Midbrain (tissue), 1 donor: ENCODE measurements around the gene TACC2.

Source experiments
- DNase-seq: peaks from one replicate; lab custom pipeline; 2025; lab: John Stamatoyannopoulos, UW

TACC2 gene

GRCh38 chr10:122124808-122125207 is 135.8 kb downstream of the TACC2 start:
- DNase-seq: no peak

- no peak for DNase-seq
Observed at GRCh38 chr10:122126763-122127659, 138.0 kb downstream of the TACC2 start.

- no peak for DNase-seq
Observed at GRCh38 chr10:122127943-122128342, 139.0 kb downstream of the TACC2 start.

GRCh38 chr10:122128357-122128756 is 139.4 kb downstream of the TACC2 start:
- DNase-seq: no peak

DNA sequence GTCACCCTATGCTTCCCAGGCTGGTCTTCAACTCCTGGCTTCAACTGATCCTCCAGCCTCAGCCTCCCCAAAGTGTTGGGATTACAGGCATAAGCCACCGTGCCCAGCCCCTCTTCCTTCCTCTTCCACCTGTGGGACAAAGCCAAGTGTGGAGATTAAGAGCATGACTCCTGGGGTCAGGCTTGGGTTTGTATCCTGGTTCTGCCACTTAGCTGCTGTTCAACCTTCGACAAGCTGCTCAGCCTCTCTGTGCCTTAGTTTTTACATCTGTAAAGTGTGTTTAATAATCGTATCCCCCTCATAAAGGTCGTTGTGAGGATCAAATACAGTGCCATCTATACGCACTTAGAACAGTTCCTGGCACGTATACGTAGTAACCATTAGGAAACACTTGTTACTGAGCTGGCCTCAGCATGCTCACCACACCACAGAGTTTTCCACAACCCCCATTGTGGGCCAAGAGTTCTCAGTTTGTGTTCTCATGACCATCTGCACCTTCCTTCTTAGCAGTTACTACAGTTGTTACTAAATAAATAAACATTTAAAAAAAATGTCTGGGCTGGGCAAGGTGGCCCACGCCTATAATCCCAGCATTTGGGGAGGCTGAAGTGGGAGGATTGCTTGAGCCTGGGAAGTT is 141.6 kb downstream of the TACC2 start:
- DNase-seq: no peak

DNA sequence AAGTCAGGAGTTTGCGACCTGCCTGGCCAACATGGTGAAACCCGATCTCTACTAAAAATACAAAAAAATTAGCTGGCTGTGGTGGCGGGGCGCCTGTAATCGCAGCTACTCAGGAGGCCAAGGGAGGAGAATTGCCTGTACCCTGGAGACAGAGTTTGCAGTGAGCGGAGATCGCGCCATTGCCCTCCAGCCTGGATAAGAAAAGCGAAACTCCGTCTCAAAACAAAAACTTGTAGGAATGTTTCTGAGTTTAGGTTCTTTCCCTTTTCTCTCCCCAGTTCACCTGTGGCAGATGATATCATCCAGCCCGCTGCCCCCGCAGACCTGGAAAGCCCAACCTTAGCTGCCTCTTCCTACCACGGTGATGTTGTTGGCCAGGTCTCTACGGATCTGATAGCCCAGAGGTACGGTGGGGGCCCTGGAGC is 143.4 kb downstream of the TACC2 start:
- DNase-seq: no peak

DNA sequence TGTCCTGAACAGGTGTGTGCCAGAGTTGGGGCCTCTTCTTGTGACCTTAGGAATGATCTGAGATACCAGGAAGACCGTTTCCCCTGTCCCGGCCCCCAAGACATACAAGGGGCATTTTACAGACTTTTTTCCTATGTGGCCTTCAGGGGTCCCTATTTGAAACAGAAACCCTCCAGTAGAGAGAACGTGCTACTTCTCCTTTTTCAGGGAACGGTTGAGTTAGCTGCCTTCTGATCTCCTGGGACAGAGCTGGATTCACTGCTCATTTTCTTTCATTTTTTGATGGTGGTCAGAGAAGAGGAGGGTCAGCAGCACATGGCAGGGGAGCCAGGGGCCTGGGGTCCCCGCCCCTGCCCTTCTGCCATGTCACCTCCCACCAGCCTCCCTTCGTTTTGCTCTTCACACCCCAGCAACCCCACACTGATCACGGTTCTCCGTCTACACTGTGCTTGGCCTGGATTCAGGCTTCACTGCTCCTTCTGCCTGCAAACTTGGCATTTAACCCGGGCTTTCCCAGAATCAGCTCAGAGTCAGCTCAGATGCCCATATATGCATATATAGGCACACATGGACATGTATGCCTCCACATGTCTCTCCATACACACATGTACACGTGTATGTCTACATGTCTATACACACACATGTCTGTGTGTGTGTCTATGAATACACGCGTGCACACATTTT is 144.1 kb downstream of the TACC2 start:
- no peak for DNase-seq

DNA sequence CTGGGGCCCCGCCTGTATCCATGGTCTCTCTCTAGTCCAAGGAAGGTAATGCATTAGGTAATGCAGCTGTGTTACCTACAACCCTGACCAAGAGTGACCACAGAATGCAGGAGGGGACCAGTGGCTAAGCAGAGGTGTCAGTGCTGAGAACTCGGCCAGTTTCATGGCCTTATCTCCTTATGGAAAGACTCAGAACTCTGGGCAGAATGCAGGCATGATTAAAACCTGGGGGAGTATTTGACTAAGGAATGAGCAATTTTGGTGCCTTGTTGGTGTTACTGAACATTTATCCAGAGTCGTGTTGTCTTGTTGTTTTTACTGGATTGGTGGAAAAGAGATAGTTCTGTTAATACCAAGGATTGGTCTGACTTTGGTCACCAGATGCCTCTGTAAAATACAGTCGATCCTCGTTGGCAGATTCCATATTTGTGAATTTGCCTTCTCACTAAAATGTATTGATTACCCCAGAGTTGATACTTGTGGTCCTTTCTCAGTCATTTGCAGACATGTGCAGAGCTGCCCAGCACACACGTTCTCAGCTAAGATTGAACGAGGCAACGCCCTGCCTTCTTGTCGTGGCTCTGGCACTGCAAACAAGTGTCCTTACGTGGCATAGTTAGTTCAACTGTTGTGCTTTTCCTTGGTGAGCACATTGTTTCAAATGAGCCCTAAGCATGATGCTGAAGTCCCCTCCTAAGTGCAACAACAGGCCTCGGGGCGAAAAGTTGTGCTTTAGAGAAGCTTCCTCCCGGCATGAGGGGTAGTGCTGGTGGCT is 146.5 kb downstream of the TACC2 start:
- no peak for DNase-seq

GRCh38 chr10:122138831-122139625 is 150.1 kb downstream of the TACC2 start:
- no peak for DNase-seq

- no peak for DNase-seq
Observed at GRCh38 chr10:122139627-122140170, 150.7 kb downstream of the TACC2 start.

DNA sequence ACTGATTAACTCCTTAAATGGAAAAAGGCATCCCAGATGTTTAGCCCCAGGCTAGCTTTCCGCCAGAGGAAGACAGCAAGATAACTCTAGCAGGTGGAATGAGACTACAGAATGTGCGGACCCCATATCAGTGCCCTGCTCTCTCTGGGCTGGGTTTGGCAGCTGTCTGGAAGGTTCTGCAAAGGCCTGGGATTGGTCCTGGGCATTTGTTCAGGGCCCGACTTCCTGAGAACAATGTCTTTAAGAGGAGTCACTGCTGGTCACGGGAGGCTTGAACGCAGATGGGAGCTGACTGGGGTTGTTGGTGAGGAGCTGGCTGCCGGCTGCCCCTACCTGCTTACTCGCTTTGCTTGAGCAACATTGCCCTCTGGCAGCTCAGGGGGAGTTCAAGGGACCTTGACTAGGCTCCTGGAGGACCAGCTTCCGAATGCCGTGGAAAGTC is 151.5 kb downstream of the TACC2 start:
- DNase-seq: no peak

DNA sequence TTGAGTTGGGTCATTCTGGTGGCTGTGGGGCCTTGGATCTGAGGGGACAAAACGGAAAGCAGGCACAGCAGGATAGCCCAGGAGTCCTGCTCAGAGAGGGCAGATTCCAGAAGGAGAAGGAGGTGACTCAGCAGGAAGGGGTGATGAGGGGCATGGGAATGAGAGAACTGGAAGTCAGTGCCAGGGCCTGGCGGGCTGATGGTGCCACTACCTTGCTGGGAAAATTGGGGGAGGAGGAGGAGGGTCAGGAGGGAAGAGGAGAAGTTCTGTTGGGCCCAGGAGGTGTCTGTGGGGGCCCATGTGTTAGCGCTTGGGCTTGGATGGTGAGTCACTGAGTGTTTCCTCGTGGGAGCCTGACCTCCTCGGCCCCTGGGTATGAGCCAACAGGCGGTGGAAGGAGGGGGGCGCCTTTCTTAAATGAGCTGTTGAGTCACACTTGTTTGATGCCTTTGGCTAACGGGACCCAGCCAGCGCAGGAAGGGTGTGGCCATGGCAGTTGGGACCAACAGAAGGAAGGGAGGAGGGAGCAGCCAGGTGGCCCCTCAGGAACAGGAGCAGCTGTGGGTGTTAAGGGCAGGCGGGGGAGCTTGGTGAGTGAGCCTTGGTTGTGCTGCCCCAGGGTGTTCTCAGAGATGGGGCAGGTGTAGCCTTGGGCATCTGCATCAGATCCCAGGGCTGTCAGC is 152.1 kb downstream of the TACC2 start:
- DNase-seq: no peak

- DNase-seq: no peak
Observed at GRCh38 chr10:122141821-122142640, 153.1 kb downstream of the TACC2 start.

- peak; percentile 71 for DNase-seq
Observed at GRCh38 chr10:122142641-122143237, 153.8 kb downstream of the TACC2 start.

DNA sequence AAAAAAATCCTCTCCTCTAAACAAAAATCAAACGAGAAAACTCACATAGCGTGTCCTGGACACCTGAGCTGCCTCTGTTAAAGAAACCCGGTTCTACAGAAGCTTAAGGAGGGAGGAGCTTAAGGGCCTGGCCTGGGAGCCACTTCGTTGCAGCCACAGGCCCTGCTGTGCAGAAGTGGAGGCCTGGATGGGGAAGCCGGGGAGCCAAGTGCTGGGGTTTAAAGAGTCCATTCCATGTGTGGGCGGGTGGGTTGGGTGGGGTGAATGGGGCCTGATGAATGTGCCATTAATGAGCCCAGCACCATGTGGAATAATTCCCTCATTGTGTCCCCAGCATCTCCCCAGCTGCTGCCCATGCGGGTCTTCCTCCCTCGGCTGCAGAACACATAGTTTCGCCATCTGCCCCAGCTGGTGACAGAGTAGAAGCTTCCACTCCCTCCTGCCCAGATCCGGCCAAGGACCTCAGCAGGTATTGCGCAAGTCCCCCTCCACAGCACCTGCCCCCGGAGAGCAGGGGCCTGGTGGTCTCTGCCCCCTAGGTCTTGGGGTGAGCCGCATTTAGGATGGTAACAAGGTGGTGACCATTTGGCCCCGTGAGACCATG is 154.4 kb downstream of the TACC2 start:
- DNase-seq: peak; percentile 72

- no peak for DNase-seq
Observed at GRCh38 chr10:122144199-122144598, 155.2 kb downstream of the TACC2 start.

DNA sequence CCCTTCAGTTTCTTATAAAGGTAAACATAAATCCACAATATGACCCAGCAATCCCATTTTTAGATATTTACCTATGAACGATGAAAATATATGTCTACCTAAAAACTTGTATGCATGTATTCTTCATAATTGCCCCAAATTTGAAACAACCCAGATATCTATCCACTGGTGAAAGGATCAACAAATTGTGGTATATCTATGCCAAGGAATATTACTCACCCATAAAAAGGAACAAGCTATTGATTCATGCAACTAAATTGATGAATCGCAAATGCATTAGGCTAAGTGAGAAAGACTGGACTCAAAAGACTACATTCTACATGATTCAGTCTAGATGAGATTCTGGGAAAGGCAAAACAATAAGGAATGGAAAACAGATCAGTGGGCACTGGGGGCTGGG is 156.2 kb downstream of the TACC2 start:
- no peak for DNase-seq

- DNase-seq: no peak
Observed at GRCh38 chr10:122147663-122148062, 158.7 kb downstream of the TACC2 start.
